HEK293 (cell line): ENCODE data around the gene CCND1.

ENCODE experiments used
- CTCF ChIA-PET: fragments of 350-600 bp; formaldehyde crosslinking; extraction: SDS; loops from one replicate; lab custom pipeline; 2021; ENCODE audit warnings: antibody characterized with exemption; lab: Yijun Ruan, JAX
- POLR2A ChIA-PET: fragments of 300-600 bp; formaldehyde crosslinking; extraction: SDS; loops from one replicate; lab custom pipeline; 2020; ENCODE audit warnings: antibody characterized with exemption, inconsistent platforms; lab: Yijun Ruan, JAX
- H3K27ac ChIP-seq: fragments of 200-500 bp; sonication (Bioruptor generic); 2 replicates; pipeline ENCODE4 v1.5.1; 2014; ENCODE audit warnings: low read depth, low read length, control low read depth, inconsistent platforms; ENCODE audit errors: extremely low read depth
- H3K36me3 ChIP-seq, 2 experiments: fragments of 200-500 bp in 1 of 2; sonication (Bioruptor generic) in 1 of 2; 1 replicate in 1 of 2; 2 replicates in 1 of 2; pipeline ENCODE4 v1.5.1; 2014 to 2017; ENCODE audit warnings: inconsistent platforms in 2 of 2, low read length in 2 of 2; ENCODE audit not compliant: control insufficient read depth in 2 of 2, insufficient read depth in 1 of 2
- H3K4me1 ChIP-seq: fragments of 200-500 bp; sonication (Bioruptor generic); 2 replicates; pipeline ENCODE4 v1.5.1; 2014; ENCODE audit warnings: mild to moderate bottlenecking, low read length, inconsistent platforms; ENCODE audit not compliant: control insufficient read depth, insufficient read depth
- H3K4me3 ChIP-seq: 2 replicates; pipeline ENCODE4 v1.5.1; 2011; ENCODE audit warnings: low read depth, mild to moderate bottlenecking, control low read depth, low read length, moderate library complexity
- H3K9me3 ChIP-seq: fragments of 200-500 bp; sonication (Bioruptor generic); 2 replicates; pipeline ENCODE4 v1.5.1; 2014; ENCODE audit warnings: low read depth, low read length, inconsistent platforms; ENCODE audit not compliant: control insufficient read depth, insufficient read depth
- GLI2 ChIP-seq: fragments of 450-650 bp; formaldehyde crosslinking; IDR thresholded peaks from 2 replicates; pipeline ENCODE4; 2017; ENCODE audit warnings: missing biosample characterization, missing genetic modification characterization, low read depth, borderline replicate concordance
- GLI4 ChIP-seq: fragments of 450-650 bp; formaldehyde crosslinking; IDR thresholded peaks from 2 replicates; pipeline ENCODE4 v1.5.1; 2016; ENCODE audit warnings: missing biosample characterization, missing genetic modification characterization
- KLF16 ChIP-seq: fragments of 450-650 bp; formaldehyde crosslinking; IDR thresholded peaks from 2 replicates; pipeline ENCODE4 v1.5.1; 2017; ENCODE audit warnings: missing biosample characterization, missing genetic modification characterization
- ZBTB8A ChIP-seq: fragments of 450-650 bp; formaldehyde crosslinking; IDR thresholded peaks from 2 replicates; pipeline ENCODE4 v1.5.1; 2016; ENCODE audit warnings: missing biosample characterization, missing genetic modification characterization
- ZNF112 ChIP-seq: fragments of 450-650 bp; formaldehyde crosslinking; IDR thresholded peaks from 2 replicates; pipeline ENCODE4 v1.5.0; 2017; ENCODE audit warnings: missing biosample characterization, missing genetic modification characterization
- ZNF140 ChIP-seq: fragments of 450-650 bp; formaldehyde crosslinking; IDR thresholded peaks from 2 replicates; pipeline ENCODE4 v1.5.1; 2016; ENCODE audit warnings: missing biosample characterization, missing genetic modification characterization
- ZNF157 ChIP-seq: fragments of 450-650 bp; formaldehyde crosslinking; IDR thresholded peaks from 2 replicates; pipeline ENCODE4 v1.5.1; 2016; ENCODE audit warnings: missing biosample characterization, missing genetic modification characterization
- ZNF214 ChIP-seq: fragments of 450-650 bp; formaldehyde crosslinking; IDR thresholded peaks from 2 replicates; pipeline ENCODE4 v1.5.1; 2017; ENCODE audit warnings: missing biosample characterization, mild to moderate bottlenecking, missing genetic modification characterization, borderline replicate concordance
- ZNF221 ChIP-seq: fragments of 450-650 bp; formaldehyde crosslinking; IDR thresholded peaks from 2 replicates; pipeline ENCODE4 v1.5.1; 2017; ENCODE audit warnings: missing biosample characterization, missing genetic modification characterization, borderline replicate concordance
- ZNF248 ChIP-seq: fragments of 450-650 bp; formaldehyde crosslinking; IDR thresholded peaks from 2 replicates; pipeline ENCODE4 v1.5.1; 2017; ENCODE audit warnings: missing biosample characterization, missing genetic modification characterization
- ZNF274 ChIP-seq, 2 experiments: fragments of 200-500 bp in 1 of 2; fragments of 450-650 bp in 1 of 2; sonication (Bioruptor generic) in 1 of 2; formaldehyde crosslinking in 1 of 2; IDR thresholded peaks; 2 replicates each; pipeline versions ENCODE4 v1.5.1 to v1.6.1; 2014 to 2016; ENCODE audit warnings: borderline replicate concordance in 1 of 2, inconsistent platforms in 1 of 2, low read length in 1 of 2, missing biosample characterization in 1 of 2, missing genetic modification characterization in 1 of 2
- ZNF335 ChIP-seq: fragments of 450-650 bp; formaldehyde crosslinking; conservative IDR thresholded peaks from 2 replicates; pipeline ENCODE4 v1.5.1; 2016; ENCODE audit warnings: missing biosample characterization, missing genetic modification characterization
- ZNF341 ChIP-seq: fragments of 450-650 bp; formaldehyde crosslinking; IDR thresholded peaks from 2 replicates; pipeline ENCODE4; 2016; ENCODE audit warnings: low read depth, missing biosample characterization, missing genetic modification characterization
- ZNF544 ChIP-seq: fragments of 450-650 bp; formaldehyde crosslinking; IDR thresholded peaks from 2 replicates; pipeline ENCODE4 v1.5.0; 2017; ENCODE audit warnings: missing biosample characterization, missing genetic modification characterization
- ZNF555 ChIP-seq: fragments of 450-650 bp; formaldehyde crosslinking; conservative IDR thresholded peaks from 2 replicates; pipeline ENCODE4 v1.5.1; 2017; ENCODE audit warnings: missing biosample characterization, mild to moderate bottlenecking, missing genetic modification characterization, inconsistent platforms
- ZNF610 ChIP-seq: fragments of 450-650 bp; formaldehyde crosslinking; IDR thresholded peaks from 2 replicates; pipeline ENCODE4 v1.5.1; 2016; ENCODE audit warnings: missing biosample characterization, missing genetic modification characterization, borderline replicate concordance
- ZNF707 ChIP-seq: fragments of 450-650 bp; formaldehyde crosslinking; IDR thresholded peaks from 2 replicates; pipeline ENCODE4 v1.5.1; 2016; ENCODE audit warnings: missing biosample characterization, missing genetic modification characterization
- ZNF785 ChIP-seq: fragments of 450-650 bp; formaldehyde crosslinking; IDR thresholded peaks from 2 replicates; pipeline ENCODE4 v1.5.1; 2016; ENCODE audit warnings: missing biosample characterization, missing genetic modification characterization
- ZNF830 ChIP-seq: fragments of 450-650 bp; IDR thresholded peaks from 2 replicates; pipeline ENCODE4 v1.5.0; 2018; ENCODE audit warnings: missing biosample characterization, missing genetic modification characterization, low read depth, mild to moderate bottlenecking, moderate library complexity
- ZNF837 ChIP-seq: fragments of 450-650 bp; formaldehyde crosslinking; IDR thresholded peaks from 2 replicates; pipeline ENCODE4 v1.5.1; 2016; ENCODE audit warnings: missing biosample characterization, missing genetic modification characterization
- ZSCAN4 ChIP-seq: fragments of 450-650 bp; formaldehyde crosslinking; IDR thresholded peaks from 2 replicates; pipeline ENCODE4 v1.5.1; 2017; ENCODE audit warnings: missing biosample characterization, missing genetic modification characterization
- ZXDB ChIP-seq: fragments of 450-650 bp; formaldehyde crosslinking; IDR thresholded peaks from 2 replicates; pipeline ENCODE4 v1.5.1; 2016; ENCODE audit warnings: missing biosample characterization, missing genetic modification characterization
- TF ChIP-seq, protein P1 (sequence below): fragments of 450-650 bp; IDR thresholded peaks from 2 replicates; pipeline ENCODE4 v1.5.1; 2018; ENCODE audit warnings: missing biosample characterization, mild to moderate bottlenecking, missing genetic modification characterization
- TF ChIP-seq, protein P2 (sequence below): fragments of 450-650 bp; formaldehyde crosslinking; IDR thresholded peaks from 2 replicates; pipeline ENCODE4 v1.5.0; 2017; ENCODE audit warnings: missing biosample characterization, missing genetic modification characterization, borderline replicate concordance

The CCND1 gene

DNA sequence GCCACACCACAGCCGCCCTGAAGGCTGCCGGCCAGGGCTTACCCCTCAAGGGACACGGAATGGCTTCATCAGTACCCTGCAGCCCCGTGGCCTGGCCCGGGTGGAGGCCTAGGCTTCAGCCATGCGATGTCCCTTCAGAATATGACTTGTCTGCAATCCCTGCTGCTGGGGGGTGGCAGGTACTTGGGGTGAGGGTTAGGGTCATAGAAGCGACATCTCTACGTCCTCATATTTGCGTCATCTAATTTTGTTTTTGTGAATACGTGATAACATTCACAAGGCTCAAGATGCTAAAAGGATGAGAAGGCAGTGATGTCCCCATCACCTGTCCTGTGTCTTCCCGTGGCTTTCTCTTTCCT, 6.4 kb downstream of the CCND1 start:
- H3K9me3 ChIP-seq, result no peaks in the 10 kb centered on the region
- TF ChIP-seq ZNF248 (no peak), ZNF335 (tag by site-specific recombination) (no peak), KLF16 (tag by site-specific recombination) (no peak), ZNF830 (no peak), ZNF544 (tag by site-specific recombination) (no peak), ZNF610 (tag by site-specific recombination) (no peak), ZBTB8A (tag by site-specific recombination) (no peak), ZNF214 (tag by site-specific recombination) (no peak), ZXDB (tag by site-specific recombination) (no peak), ZNF140 (tag by site-specific recombination) (no peak), ZNF341 (tag by site-specific recombination) (no peak), ZNF555 (tag by site-specific recombination) (no peak), ZSCAN4 (tag by site-specific recombination) (no peak), ZNF112 (tag by site-specific recombination) (no peak), GLI2 (tag by site-specific recombination) (no peak), ZNF837 (tag by site-specific recombination) (no peak), ZNF274 (IDR thresholded peaks at IDR 0.05; ENCODE audit: low read length) (no peak), ZNF274 (tag by site-specific recombination; IDR thresholded peaks at IDR 0.05; ENCODE audit: borderline replicate concordance) (no peak)
- TF ChIP-seq, protein P1, sequence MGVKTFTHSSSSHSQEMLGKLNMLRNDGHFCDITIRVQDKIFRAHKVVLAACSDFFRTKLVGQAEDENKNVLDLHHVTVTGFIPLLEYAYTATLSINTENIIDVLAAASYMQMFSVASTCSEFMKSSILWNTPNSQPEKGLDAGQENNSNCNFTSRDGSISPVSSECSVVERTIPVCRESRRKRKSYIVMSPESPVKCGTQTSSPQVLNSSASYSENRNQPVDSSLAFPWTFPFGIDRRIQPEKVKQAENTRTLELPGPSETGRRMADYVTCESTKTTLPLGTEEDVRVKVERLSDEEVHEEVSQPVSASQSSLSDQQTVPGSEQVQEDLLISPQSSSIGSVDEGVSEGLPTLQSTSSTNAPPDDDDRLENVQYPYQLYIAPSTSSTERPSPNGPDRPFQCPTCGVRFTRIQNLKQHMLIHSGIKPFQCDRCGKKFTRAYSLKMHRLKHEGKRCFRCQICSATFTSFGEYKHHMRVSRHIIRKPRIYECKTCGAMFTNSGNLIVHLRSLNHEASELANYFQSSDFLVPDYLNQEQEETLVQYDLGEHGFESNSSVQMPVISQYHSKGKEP (tag by site-specific recombination), result no peak
- TF ChIP-seq, protein P2, sequence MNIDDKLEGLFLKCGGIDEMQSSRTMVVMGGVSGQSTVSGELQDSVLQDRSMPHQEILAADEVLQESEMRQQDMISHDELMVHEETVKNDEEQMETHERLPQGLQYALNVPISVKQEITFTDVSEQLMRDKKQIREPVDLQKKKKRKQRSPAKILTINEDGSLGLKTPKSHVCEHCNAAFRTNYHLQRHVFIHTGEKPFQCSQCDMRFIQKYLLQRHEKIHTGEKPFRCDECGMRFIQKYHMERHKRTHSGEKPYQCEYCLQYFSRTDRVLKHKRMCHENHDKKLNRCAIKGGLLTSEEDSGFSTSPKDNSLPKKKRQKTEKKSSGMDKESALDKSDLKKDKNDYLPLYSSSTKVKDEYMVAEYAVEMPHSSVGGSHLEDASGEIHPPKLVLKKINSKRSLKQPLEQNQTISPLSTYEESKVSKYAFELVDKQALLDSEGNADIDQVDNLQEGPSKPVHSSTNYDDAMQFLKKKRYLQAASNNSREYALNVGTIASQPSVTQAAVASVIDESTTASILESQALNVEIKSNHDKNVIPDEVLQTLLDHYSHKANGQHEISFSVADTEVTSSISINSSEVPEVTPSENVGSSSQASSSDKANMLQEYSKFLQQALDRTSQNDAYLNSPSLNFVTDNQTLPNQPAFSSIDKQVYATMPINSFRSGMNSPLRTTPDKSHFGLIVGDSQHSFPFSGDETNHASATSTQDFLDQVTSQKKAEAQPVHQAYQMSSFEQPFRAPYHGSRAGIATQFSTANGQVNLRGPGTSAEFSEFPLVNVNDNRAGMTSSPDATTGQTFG (tag by site-specific recombination), result no peak
- TF ChIP-seq, all 188 proteins: peak for 0
- Histone ChIP-seq H3K4me1 (peaks cover 3% of the 10 kb centered on the region; the same call in 1 of the 2 replicates), H3K27ac (no peak overlapping the region), H3K36me3 (peaks cover 2 to 84% of the 10 kb centered on the region in 2 experiments; a peak in 1 of 3 replicates), H3K4me3 (no peak overlapping the region)
- ChIA-PET CTCF (no interaction called here), POLR2A (interaction anchor here (1.6 kb wide), 1 partner anchor 28 kb away, joined by 4 read pairs; the partner anchor contains the start of gene LTO1)

GRCh38 chr11:69647761-69648497, 7.0 kb downstream of the CCND1 start:
- CTCF ChIA-PET, result no interaction called here
- TF ChIP-seq ZNF707 (tag by site-specific recombination) (no peak), ZNF157 (tag by site-specific recombination) (no peak), ZNF785 (tag by site-specific recombination) (no peak), ZNF221 (no peak), GLI4 (tag by site-specific recombination) (no peak)
- TF ChIP-seq, all 188 proteins: peak for 0
- Histone ChIP-seq H3K4me3 (no peak overlapping the region), H3K27ac (no peak overlapping the region), H3K4me1 (peaks cover 3% of the 10 kb centered on the region; the same call in 1 of the 2 replicates), H3K9me3 (no peaks in the 10 kb centered on the region), H3K36me3 (peaks cover 5 to 90% of the 10 kb centered on the region in 2 experiments; a peak in 1 of 3 replicates)
- POLR2A ChIA-PET, result no interaction called here
